SU-DHL-6 (cell line): ENCODE data around the gene ATMIN.

Experiments used
- EZH2phosphoT487 ChIP-seq: fragments of 200-600 bp; sonication (generic), shearing (Covaris generic); conservative IDR thresholded peaks from 2 replicates; pipeline ENCODE4 v1.6.1; 2018; ENCODE audit warnings: mild to moderate bottlenecking, antibody characterized with exemption, low read length, moderate library complexity, mixed read lengths
- TF ChIP-seq, protein P1 (sequence below): fragments of 200-600 bp; sonication (generic); IDR thresholded peaks from one replicate; pipeline ENCODE4 v1.5.1; 2017; ENCODE audit warnings: antibody characterized with exemption, mild to moderate bottlenecking, low read length, moderate library complexity; ENCODE audit not compliant: insufficient read depth, poor library complexity, severe bottlenecking

DNA sequence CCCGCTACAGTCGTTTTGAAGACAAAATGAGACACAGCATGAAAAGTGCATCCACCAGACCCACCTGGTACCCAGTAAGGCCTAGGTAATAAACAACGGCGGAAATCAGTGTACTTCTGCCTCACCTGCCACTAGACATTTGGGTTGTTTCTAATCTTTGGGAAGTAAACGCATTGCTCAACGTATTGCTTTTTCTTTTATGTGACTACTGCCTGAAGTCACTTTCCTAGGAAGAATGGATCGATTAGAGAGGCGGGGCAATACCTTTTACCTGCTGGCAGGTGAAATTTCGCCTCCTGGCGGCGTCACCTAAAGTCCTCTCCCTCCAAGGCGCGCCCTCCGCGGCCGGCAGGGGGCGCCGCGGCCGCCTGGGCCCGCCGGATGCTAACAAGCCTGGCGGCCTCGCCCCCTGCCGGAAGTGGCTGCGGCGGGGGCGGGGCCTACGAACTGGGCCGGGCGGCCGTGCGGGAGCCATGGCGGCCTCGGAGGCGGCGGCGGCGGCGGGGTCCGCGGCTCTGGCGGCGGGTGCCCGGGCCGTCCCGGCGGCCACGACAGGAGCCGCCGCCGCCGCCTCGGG is at the start of gene ATMIN:
- TF ChIP-seq, protein P1, sequence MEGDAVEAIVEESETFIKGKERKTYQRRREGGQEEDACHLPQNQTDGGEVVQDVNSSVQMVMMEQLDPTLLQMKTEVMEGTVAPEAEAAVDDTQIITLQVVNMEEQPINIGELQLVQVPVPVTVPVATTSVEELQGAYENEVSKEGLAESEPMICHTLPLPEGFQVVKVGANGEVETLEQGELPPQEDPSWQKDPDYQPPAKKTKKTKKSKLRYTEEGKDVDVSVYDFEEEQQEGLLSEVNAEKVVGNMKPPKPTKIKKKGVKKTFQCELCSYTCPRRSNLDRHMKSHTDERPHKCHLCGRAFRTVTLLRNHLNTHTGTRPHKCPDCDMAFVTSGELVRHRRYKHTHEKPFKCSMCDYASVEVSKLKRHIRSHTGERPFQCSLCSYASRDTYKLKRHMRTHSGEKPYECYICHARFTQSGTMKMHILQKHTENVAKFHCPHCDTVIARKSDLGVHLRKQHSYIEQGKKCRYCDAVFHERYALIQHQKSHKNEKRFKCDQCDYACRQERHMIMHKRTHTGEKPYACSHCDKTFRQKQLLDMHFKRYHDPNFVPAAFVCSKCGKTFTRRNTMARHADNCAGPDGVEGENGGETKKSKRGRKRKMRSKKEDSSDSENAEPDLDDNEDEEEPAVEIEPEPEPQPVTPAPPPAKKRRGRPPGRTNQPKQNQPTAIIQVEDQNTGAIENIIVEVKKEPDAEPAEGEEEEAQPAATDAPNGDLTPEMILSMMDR, result peak; percentile 99
- TF ChIP-seq EZH2phosphoT487, result no peak
